OCI-LY3 (cell line): ENCODE measurements around the gene FHOD3.

Experiments used
- H2AFZ ChIP-seq: fragments of 200-600, 300-600 bp; shearing (Covaris generic); 2 replicates; pipeline ENCODE4 v1.6.0; 2014; ENCODE audit warnings: antibody characterized with exemption, low read depth, low read length
- H3K27ac ChIP-seq: fragments of 200-600, 300-600 bp; sonication (generic); 2 replicates; pipeline ENCODE4 v1.5.1; 2014; ENCODE audit warnings: mild to moderate bottlenecking, low read length, moderate library complexity, mixed read lengths
- H3K27me3 ChIP-seq: fragments of 200-600, 300-600 bp; sonication (generic); 2 replicates; pipeline ENCODE4 v1.6.1; 2014; ENCODE audit warnings: low read depth, low read length, mixed read lengths
- H3K36me3 ChIP-seq: fragments of 200-600, 300-600 bp; sonication (generic); replicated peaks from 2 replicates; pipeline ENCODE3; 2014; ENCODE audit warnings: low read depth, low read length, mixed read lengths
- H3K4me1 ChIP-seq: fragments of 300-600, 200-600 bp; sonication (generic); 2 replicates; pipeline ENCODE4 v1.6.1; 2014; ENCODE audit warnings: low read length, mixed read lengths
- H3K4me2 ChIP-seq: fragments of 200-600, 300-600 bp; sonication (generic); 2 replicates; pipeline ENCODE4 v1.6.1; 2014; ENCODE audit warnings: low read length, mixed read lengths
- H3K4me3 ChIP-seq: fragments of 300-600, 200-600 bp; sonication (generic); 2 replicates; pipeline ENCODE4 v1.5.1; 2014; ENCODE audit warnings: antibody characterized with exemption, mild to moderate bottlenecking, low read length, moderate library complexity
- H3K79me2 ChIP-seq: fragments of 300-600, 200-600 bp; shearing (Covaris generic); 2 replicates; pipeline ENCODE4 v1.6.1; 2014; ENCODE audit warnings: mild to moderate bottlenecking, low read length, mixed read lengths
- H3K9ac ChIP-seq: fragments of 300-600, 200-600 bp; shearing (Covaris generic); 2 replicates; pipeline ENCODE4 v1.6.0; 2014; ENCODE audit warnings: mild to moderate bottlenecking, low read length, moderate library complexity
- H3K9me3 ChIP-seq: fragments of 200-600, 300-600 bp; shearing (Covaris generic); 2 replicates; pipeline ENCODE4 v1.6.1; 2014; ENCODE audit warnings: low read length, mixed read lengths; ENCODE audit not compliant: insufficient read depth
- H4K20me1 ChIP-seq: fragments of 200-600, 300-600 bp; sonication (generic); 2 replicates; pipeline ENCODE4 v1.6.1; 2016; ENCODE audit warnings: low read length, mixed read lengths; ENCODE audit not compliant: insufficient read depth
- CTCF ChIP-seq: fragments of 200-600, 300-600 bp; sonication (generic); IDR thresholded peaks from 2 replicates; pipeline ENCODE4 v1.5.1; 2014; ENCODE audit warnings: antibody characterized with exemption, low read length, low read depth
- EZH2phosphoT487 ChIP-seq: fragments of 200-600 bp; shearing (Covaris generic); IDR thresholded peaks from 2 replicates; pipeline ENCODE4 v1.6.1; 2018; ENCODE audit warnings: antibody characterized with exemption, mixed run types, low read depth

The FHOD3 gene

DNA sequence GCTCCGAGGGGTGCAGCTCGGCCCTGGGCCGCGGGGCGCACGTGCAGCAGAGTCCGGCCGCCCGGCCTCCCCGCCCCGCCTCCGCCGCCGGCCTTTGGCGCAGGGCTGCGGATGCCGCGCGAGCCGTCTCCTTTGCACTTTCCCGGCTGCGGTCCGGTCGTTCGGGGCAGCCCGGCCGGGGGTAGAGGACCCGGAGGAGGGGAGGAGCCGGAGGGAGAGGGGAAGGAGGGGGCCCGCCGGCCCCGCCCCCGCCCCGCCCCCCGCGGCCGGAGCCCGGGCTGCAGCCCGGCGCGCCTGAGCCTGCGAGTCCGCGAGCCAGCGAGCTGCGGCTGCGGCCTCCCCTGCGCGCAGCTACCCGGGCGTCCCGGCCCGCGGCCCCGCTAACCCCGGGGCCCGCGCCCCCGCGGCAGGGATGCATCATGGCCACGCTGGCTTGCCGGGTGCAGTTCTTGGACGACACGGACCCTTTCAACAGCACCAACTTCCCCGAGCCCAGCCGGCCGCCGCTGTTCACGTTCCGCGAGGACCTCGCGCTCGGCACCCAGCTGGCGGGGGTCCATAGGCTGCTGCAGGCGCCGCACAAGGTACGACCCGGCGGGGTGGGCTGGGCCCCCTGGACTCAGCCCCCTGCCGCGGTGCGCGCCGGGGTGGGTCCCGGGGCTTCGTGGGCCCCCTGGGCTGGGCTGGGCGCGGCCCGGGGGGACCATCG is at the start of gene FHOD3:
Gene FHOD3 (plus strand): TSS at position 297 of the 709 bp plus-strand sequence. CDS start 123 bp downstream, at position 420.
- Histone ChIP-seq H3K9me3 (no peaks in the 10 kb centered on the region), H3K4me1 (no peaks in the 10 kb centered on the region), H2AFZ (peak within 1 kb of the TSS; percentile 45; the same call in 1 of the 2 replicates), H3K9ac (0 out of 2 replicates have a peak within 1 kb of the TSS, but pooled peaks have one; percentile 20), H4K20me1 (no peaks in the 10 kb centered on the region), H3K27ac (no peak within 1 kb of the TSS), H3K27me3 (peaks cover 33% of the 10 kb centered on the region), H3K36me3 (no peaks in the 10 kb centered on the region), H3K4me3 (peak within 1 kb of the TSS; percentile 74), H3K4me2 (peak within 1 kb of the TSS; percentile 74), H3K79me2 (no peaks in the 10 kb centered on the region)
- TF ChIP-seq CTCF (no peak), EZH2phosphoT487 (no peak)

- Histone ChIP-seq H3K27me3 (no peaks in the 10 kb centered on the region), H2AFZ (no peak overlapping the region; the same call in 1 of the 2 replicates), H3K9me3 (no peaks in the 10 kb centered on the region), H4K20me1 (no peaks in the 10 kb centered on the region), H3K36me3 (peaks cover 2% of the 10 kb centered on the region), H3K79me2 (no peaks in the 10 kb centered on the region), H3K4me2 (peak overlapping the region; percentile 20; the same call in 1 of the 2 replicates), H3K4me1 (peaks cover 10% of the 10 kb centered on the region), H3K9ac (no peak overlapping the region), H3K27ac (no peak overlapping the region), H3K4me3 (no peak overlapping the region)
- TF ChIP-seq EZH2phosphoT487 (no peak), CTCF (no peak)
These were observed 48.1 kb upstream of the FHOD3 start for GRCh38 chr18:36249392-36249791.

DNA sequence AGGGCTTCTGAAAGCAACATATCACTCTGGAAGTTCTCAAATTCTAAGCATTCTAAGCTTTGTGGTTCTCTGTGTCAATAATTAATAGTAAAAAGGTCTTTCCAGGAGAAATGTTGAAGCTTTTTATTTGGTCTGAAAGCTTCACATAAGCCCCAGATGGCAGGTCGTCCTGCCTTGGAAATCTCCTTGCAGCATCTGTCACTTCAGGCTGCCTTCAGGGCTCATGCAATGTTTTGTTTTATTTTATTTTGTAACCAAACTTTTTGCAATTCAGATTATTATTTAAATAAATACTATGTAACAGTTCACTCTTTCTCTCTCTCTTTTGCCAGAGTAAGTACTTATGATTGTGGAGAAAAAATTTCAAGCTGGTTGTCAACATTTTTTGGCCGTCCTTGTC is 46.7 kb upstream of the FHOD3 start:
- Histone ChIP-seq H3K9me3 (no peaks in the 10 kb centered on the region), H3K4me3 (no peak overlapping the region), H3K79me2 (no peaks in the 10 kb centered on the region), H3K9ac (no peak overlapping the region), H2AFZ (no peak overlapping the region), H3K4me2 (no peak overlapping the region), H4K20me1 (no peaks in the 10 kb centered on the region), H3K4me1 (peaks cover 10% of the 10 kb centered on the region), H3K27ac (no peak overlapping the region), H3K36me3 (peaks cover 2% of the 10 kb centered on the region), H3K27me3 (no peaks in the 10 kb centered on the region)
- TF ChIP-seq CTCF (no peak), EZH2phosphoT487 (no peak)

GRCh38 chr18:36255072-36255698 is 42.3 kb upstream of the FHOD3 start:
- TF ChIP-seq EZH2phosphoT487 (no peak), CTCF (no peak)
- Histone ChIP-seq H3K4me1 (no peaks in the 10 kb centered on the region), H4K20me1 (no peaks in the 10 kb centered on the region), H3K27ac (no peak overlapping the region), H3K9me3 (no peaks in the 10 kb centered on the region), H3K27me3 (no peaks in the 10 kb centered on the region), H3K4me3 (no peak overlapping the region), H2AFZ (no peak overlapping the region), H3K79me2 (no peaks in the 10 kb centered on the region), H3K4me2 (no peak overlapping the region), H3K36me3 (no peaks in the 10 kb centered on the region), H3K9ac (no peak overlapping the region)
